ENCODE measurements around the gene ZFP36L1. TPM values are rescaled to one million over a fixed set of nuclear protein-coding genes. Genes with fewer than 3 reads are reported as not detected.

Gene ZFP36L1
- total RNA-seq, 1 donor, result 46.7 TPM

GRCh38 chr14:68824517-68825347, 31.9 kb upstream of the ZFP36L1 start:
- Histone ChIP-seq H2AFZ (ENCODE audit: low read length) (peak overlapping the region; percentile 58), H3K4me1 (ENCODE audit: insufficient read depth, low read length) (peaks cover 2% of the 10 kb centered on the region), H3K9me3 (ENCODE audit: low read depth, low read length) (no peaks in the 10 kb centered on the region), H3K36me3 (ENCODE audit: insufficient read depth, low read length) (no peaks in the 10 kb centered on the region), H3K27ac (ENCODE audit: low read depth, low read length) (no peak overlapping the region), H3K4me2 (ENCODE audit: insufficient read depth, low read length) (peak overlapping the region; percentile 59), H3K4me3 (ENCODE audit: insufficient read depth, low read length) (no peak overlapping the region), H4K20me1 (ENCODE audit: insufficient read depth, low read length) (no peaks in the 10 kb centered on the region), H3K79me2 (ENCODE audit: insufficient read depth, low read length) (no peaks in the 10 kb centered on the region), H3K27me3 (ENCODE audit: insufficient read depth, low read length) (no peaks in the 10 kb centered on the region)
- peak; percentile 97 for DNase-seq (ENCODE audit: insufficient read length, low spot score, missing footprints)
- TF ChIP-seq CTCF (IDR thresholded peaks at IDR 0.05; ENCODE audit: extremely low read depth, low read depth, low read length), result peak; percentile 98

- Histone ChIP-seq H3K27me3 (ENCODE audit: insufficient read depth, low read length) (no peaks in the 10 kb centered on the region), H3K9me3 (ENCODE audit: low read depth, low read length) (no peaks in the 10 kb centered on the region), H2AFZ (ENCODE audit: low read length) (peak overlapping the region; percentile 58), H3K27ac (ENCODE audit: low read depth, low read length) (no peak overlapping the region), H3K4me1 (ENCODE audit: insufficient read depth, low read length) (peaks cover 2% of the 10 kb centered on the region), H4K20me1 (ENCODE audit: insufficient read depth, low read length) (no peaks in the 10 kb centered on the region), H3K4me3 (ENCODE audit: insufficient read depth, low read length) (no peak overlapping the region), H3K79me2 (ENCODE audit: insufficient read depth, low read length) (no peaks in the 10 kb centered on the region), H3K4me2 (ENCODE audit: insufficient read depth, low read length) (no peak overlapping the region), H3K36me3 (ENCODE audit: insufficient read depth, low read length) (no peaks in the 10 kb centered on the region)
- no peak for TF ChIP-seq CTCF (IDR thresholded peaks at IDR 0.05; ENCODE audit: extremely low read depth, low read depth, low read length)
- DNase-seq (ENCODE audit: insufficient read length, low spot score, missing footprints), result no peak
These were observed 31.3 kb upstream of the ZFP36L1 start for GRCh38 chr14:68824207-68824516.

- TF ChIP-seq CTCF (IDR thresholded peaks at IDR 0.05; ENCODE audit: extremely low read depth, low read depth, low read length), result no peak
- Histone ChIP-seq H3K4me2 (ENCODE audit: insufficient read depth, low read length) (no peak overlapping the region), H2AFZ (ENCODE audit: low read length) (no peak overlapping the region), H3K27ac (ENCODE audit: low read depth, low read length) (no peak overlapping the region), H3K4me3 (ENCODE audit: insufficient read depth, low read length) (no peak overlapping the region), H3K4me1 (ENCODE audit: insufficient read depth, low read length) (peaks cover 2% of the 10 kb centered on the region), H4K20me1 (ENCODE audit: insufficient read depth, low read length) (no peaks in the 10 kb centered on the region), H3K36me3 (ENCODE audit: insufficient read depth, low read length) (no peaks in the 10 kb centered on the region), H3K9me3 (ENCODE audit: low read depth, low read length) (no peaks in the 10 kb centered on the region), H3K27me3 (ENCODE audit: insufficient read depth, low read length) (no peaks in the 10 kb centered on the region), H3K79me2 (ENCODE audit: insufficient read depth, low read length) (no peaks in the 10 kb centered on the region)
- DNase-seq (ENCODE audit: insufficient read length, low spot score, missing footprints), result no peak
These were observed 30.8 kb upstream of the ZFP36L1 start for GRCh38 chr14:68823434-68824206.

- no peak for TF ChIP-seq CTCF (IDR thresholded peaks at IDR 0.05; ENCODE audit: extremely low read depth, low read depth, low read length)
- no peak overlapping the region for H2AFZ ChIP-seq (ENCODE audit: low read length)
- H3K36me3 ChIP-seq (ENCODE audit: insufficient read depth, low read length), result no peaks in the 10 kb centered on the region
- peaks cover 2% of the 10 kb centered on the region for H3K4me1 ChIP-seq (ENCODE audit: insufficient read depth, low read length)
- H3K79me2 ChIP-seq (ENCODE audit: insufficient read depth, low read length), result no peaks in the 10 kb centered on the region
- no peaks in the 10 kb centered on the region for H3K9me3 ChIP-seq (ENCODE audit: low read depth, low read length)
- H3K4me3 ChIP-seq (ENCODE audit: insufficient read depth, low read length), result no peak overlapping the region
- DNase-seq (ENCODE audit: insufficient read length, low spot score, missing footprints), result no peak
- H3K27me3 ChIP-seq (ENCODE audit: insufficient read depth, low read length), result no peaks in the 10 kb centered on the region
- H3K27ac ChIP-seq (ENCODE audit: low read depth, low read length), result no peak overlapping the region
- H4K20me1 ChIP-seq (ENCODE audit: insufficient read depth, low read length), result no peaks in the 10 kb centered on the region
- no peak overlapping the region for H3K4me2 ChIP-seq (ENCODE audit: insufficient read depth, low read length)
These were observed 30.1 kb upstream of the ZFP36L1 start for GRCh38 chr14:68822926-68823325.

Measured in osteoblast (primary cell).